GM13977 (cell line): ENCODE measurements around the gene HDGFL2.

Experiments used
- DNase-seq: peaks from one replicate; pipeline ENCODE4 v3.0.0; 2012; ENCODE audit warnings: low spot score
- CTCF ChIP-seq: IDR thresholded peaks from 2 replicates; pipeline ENCODE4 v1.5.1; 2012; ENCODE audit warnings: mild to moderate bottlenecking, control low read depth; ENCODE audit not compliant: insufficient read depth; ENCODE audit errors: extremely low read depth, missing control alignments
- in situ Hi-C: fragments of 300-500 bp; cut with MboI; formaldehyde crosslinking; loops from one replicate; pipeline ENCODE4 v1.12.0; 2022; ENCODE audit warnings: low sequenced_read_pairs, low pct_unique_long_range_greater_than_20kb, mixed read lengths, inconsistent platforms; ENCODE audit not compliant: unreplicated experiment

Gene HDGFL2

GRCh38 chr19:4518345-4519171 lies 46.5 kb downstream of the HDGFL2 start, which contains the start of gene PLIN4:
TSS of gene PLIN4 (minus strand) at chr19:4518486. CDS start at chr19:4518272, 214 bp downstream.
- DNase-seq, result no peak
- no peak for TF ChIP-seq CTCF
- in situ Hi-C loops, result no loop called here

- TF ChIP-seq CTCF, result no peak
- DNase-seq, result no peak
- in situ Hi-C loops, result no loop called here
Observed at GRCh38 chr19:4519172-4519496, 47.0 kb downstream of the HDGFL2 start.

GRCh38 chr19:4519521-4520277 lies 47.6 kb downstream of the HDGFL2 start:
- no peak for DNase-seq
- TF ChIP-seq CTCF, result no peak
- in situ Hi-C loops, result loop anchor here (10.0 kb wide), 1 partner anchor 245 kb away; the partner anchor contains the start of gene SHD

- DNase-seq, result no peak
- in situ Hi-C loops, result loop anchor here (10.0 kb wide), 1 partner anchor 247 kb away; the partner anchor contains the start of gene SHD
- no peak for TF ChIP-seq CTCF
Observed at GRCh38 chr19:4521170-4521887, 49.2 kb downstream of the HDGFL2 start.

GRCh38 chr19:4521888-4522242 lies 49.8 kb downstream of the HDGFL2 start:
- in situ Hi-C loops, result loop anchor here (10.0 kb wide), 1 partner anchor 247 kb away; the partner anchor contains the start of gene SHD
- DNase-seq, result no peak
- TF ChIP-seq CTCF, result no peak

- in situ Hi-C loops, result loop anchor here (10.0 kb wide), 1 partner anchor 248 kb away; the partner anchor contains the start of gene SHD
- DNase-seq, result no peak
- TF ChIP-seq CTCF, result no peak
Observed at GRCh38 chr19:4522291-4523002, 50.4 kb downstream of the HDGFL2 start.
